Ovary (tissue), 9 donors: ENCODE data around the gene SNX21. TPM values are rescaled to one million over a fixed set of nuclear protein-coding genes. Genes with fewer than 3 reads are reported as not detected.

Experiments used
- DNase-seq, 5 donors: peaks; one replicate each; pipeline ENCODE4 v3.0.0-alpha.2; 2019 to 2020
- H3K27ac ChIP-seq, 2 donors: fragments of 200-600 bp; one replicate each; pipeline versions ENCODE4 v1.5.1 to v1.8.0; 2019 to 2022
- H3K27me3 ChIP-seq: fragments of 200-600 bp; one replicate; pipeline ENCODE4 v1.8.0; 2022
- H3K36me3 ChIP-seq: fragments of 200-600 bp; sonication (generic); one replicate; pipeline ENCODE4 v1.5.1; 2019
- H3K4me1 ChIP-seq: one replicate; pipeline ENCODE4 v1.8.1; 2013; ENCODE audit warnings: mild to moderate bottlenecking, moderate library complexity; ENCODE audit not compliant: insufficient read depth
- H3K4me3 ChIP-seq: fragments of 200-600 bp; sonication (generic); one replicate; pipeline ENCODE4 v1.5.1; 2017
- H3K9me3 ChIP-seq, 2 donors: fragments of 200-600 bp in 1 of 2; sonication (generic) in 1 of 2; one replicate each; pipeline versions ENCODE4 v1.5.1 to v1.8.1; 2013 to 2019; ENCODE audit warnings: mild to moderate bottlenecking in 1 of 2, moderate library complexity in 1 of 2
- CTCF ChIP-seq, 3 donors: fragments of 450-650 bp in 2 of 3; fragments of 200-600 bp in 1 of 3; IDR thresholded peaks; one replicate each; pipeline versions ENCODE4 v1.5.1 to v1.8.0; 2016 to 2022; ENCODE audit warnings: antibody characterized with exemption in 3 of 3, mild to moderate bottlenecking in 1 of 3
- EP300 ChIP-seq: sonication (generic); formaldehyde crosslinking; IDR thresholded peaks from one replicate; pipeline ENCODE4 v1.6.1; 2017; ENCODE audit warnings: antibody characterized with exemption
- POLR2A ChIP-seq: fragments of 450-650 bp; IDR thresholded peaks from one replicate; pipeline ENCODE4 v1.6.1; 2017; ENCODE audit warnings: antibody characterized with exemption, mild to moderate bottlenecking, moderate library complexity
- WGBS, 3 donors: extraction: QIAGEN DNeasy Blood & Tissue Kit in 1 of 3; methylation state at CpG; one replicate each; pipeline versions ENCODE4 v1.1.5 to v1.1.7; 2013 to 2017; 5-methylcytosine and 5-hydroxymethylcytosine counted together
- intact Hi-C, 4 donors: fragments of 100-400 bp; cut with DNase I; formaldehyde crosslinking; loops; one replicate each; pipeline versions ENCODE4 v1.11.0 to v1.15.1; 2022 to 2023
- polyA plus RNA-seq, 2 donors: library from polyadenylated mRNA; stranded (reverse); fragments of 200-250 nt in 1 of 2; fragments of 350-450 nt in 1 of 2; fragmentation: Illumina TruSeq in 1 of 2; extraction: RNeasy Lipid Tissue Mini Kit (QIAGEN cat#74804) in 1 of 2; gene quantifications; one replicate each; pipeline ENCODE4 v1.2.3, GENCODE V29; 2013 to 2014
- total RNA-seq, 7 donors: library from RNA; depleted of rRNA in 2 of 7; stranded (reverse); fragments of >200 nt in 2 of 7; fragmentation: NEBNext Ultra II Directional in 3 of 7; extraction: Animal tissue kit (Norgen Biotek cat#: 25700) in 3 of 7; gene quantifications; one replicate each; pipeline versions ENCODE4 v1.1.0 to v1.2.4, GENCODE V29; 2016 to 2023
- donor health status: DM: no; HTN: no; CAD: no; lungs with moderate emphysema.
- donor health status: DM: no; HTN: no; CAD: no.
- donor health status: Bipolar disorder and iron deficiency.
- donor health status: DM: yes; HTN: yes; CAD: no.
- donor health status: DM: no; HTN: no; CAD: no.
- donor health status: DM: yes; HTN: yes; CAD: no.

Gene SNX21
- total and polyA plus RNA-seq, 9 donors: 18.2 to 90.1 (median 68.9) TPM

DNA sequence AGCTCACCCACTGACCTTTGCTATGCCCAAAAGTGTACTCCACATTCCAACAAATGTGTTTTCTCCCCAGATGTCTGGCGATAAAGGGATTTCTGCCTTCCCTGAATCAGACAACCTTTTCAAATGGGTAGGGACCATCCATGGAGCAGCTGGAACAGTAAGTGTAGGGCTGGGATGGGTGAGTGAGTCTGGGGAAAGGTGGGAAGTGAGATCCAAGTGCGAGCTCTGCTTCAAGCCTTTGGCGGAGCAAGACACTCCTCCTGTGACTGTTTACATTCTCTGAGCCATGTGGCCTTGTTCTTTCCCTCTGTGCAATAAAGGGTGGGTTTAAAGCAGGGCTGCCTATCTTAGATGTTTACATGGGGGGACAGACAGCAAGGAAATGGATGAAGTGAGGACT is 19.3 kb upstream of the SNX21 start:
- H3K9me3 ChIP-seq: no peaks in the 10 kb centered on the region
- no peaks in the 10 kb centered on the region for H3K36me3 ChIP-seq
- no peak for DNase-seq
- TF ChIP-seq EP300 (no peak), POLR2A (no peak), CTCF (IDR thresholded peaks at IDR 0.05) (no peak)
- H3K4me3 ChIP-seq: no peak overlapping the region
- H3K4me1 ChIP-seq: peaks cover 5% of the 10 kb centered on the region
- WGBS, 3 donors: 57 to 65% (median 58%) methylated on average over 3 of the region's 3 CpGs
- H3K27me3 ChIP-seq: no peaks in the 10 kb centered on the region
- intact Hi-C loops: no loop called here
- no peak overlapping the region for H3K27ac ChIP-seq

DNA sequence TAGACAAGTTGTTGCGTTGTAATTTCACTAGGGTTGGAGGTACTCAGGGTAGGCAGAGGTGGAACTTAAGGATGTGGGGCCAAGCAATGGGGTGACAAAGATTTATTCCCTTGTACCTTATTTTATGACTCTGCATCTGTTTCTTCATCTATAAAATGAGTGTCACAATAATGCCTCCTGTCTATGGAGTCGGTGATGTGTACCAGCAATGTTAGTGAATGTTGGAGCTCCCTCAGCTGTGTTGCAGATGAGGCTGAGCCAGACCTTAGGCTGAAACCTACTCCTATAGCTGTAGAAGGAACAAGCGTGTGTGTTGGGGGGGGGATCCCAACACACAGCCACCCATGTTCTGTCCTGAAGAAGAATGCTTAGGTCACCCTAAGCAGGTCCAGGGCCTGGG is 16.6 kb upstream of the SNX21 start:
- Histone ChIP-seq H3K27me3 (no peaks in the 10 kb centered on the region), H3K9me3 (no peaks in the 10 kb centered on the region), H3K4me1 (peaks cover 5% of the 10 kb centered on the region), H3K36me3 (no peaks in the 10 kb centered on the region), H3K4me3 (no peak overlapping the region), H3K27ac (no peak overlapping the region)
- TF ChIP-seq CTCF (IDR thresholded peaks at IDR 0.05): no peak
- TF ChIP-seq EP300: no peak
- no peak for TF ChIP-seq POLR2A
- intact Hi-C loops: no loop called here
- WGBS, 3 donors: 85 to 89% (median 89%) methylated on average over 3 of the region's 3 CpGs
- no peak for DNase-seq

DNA sequence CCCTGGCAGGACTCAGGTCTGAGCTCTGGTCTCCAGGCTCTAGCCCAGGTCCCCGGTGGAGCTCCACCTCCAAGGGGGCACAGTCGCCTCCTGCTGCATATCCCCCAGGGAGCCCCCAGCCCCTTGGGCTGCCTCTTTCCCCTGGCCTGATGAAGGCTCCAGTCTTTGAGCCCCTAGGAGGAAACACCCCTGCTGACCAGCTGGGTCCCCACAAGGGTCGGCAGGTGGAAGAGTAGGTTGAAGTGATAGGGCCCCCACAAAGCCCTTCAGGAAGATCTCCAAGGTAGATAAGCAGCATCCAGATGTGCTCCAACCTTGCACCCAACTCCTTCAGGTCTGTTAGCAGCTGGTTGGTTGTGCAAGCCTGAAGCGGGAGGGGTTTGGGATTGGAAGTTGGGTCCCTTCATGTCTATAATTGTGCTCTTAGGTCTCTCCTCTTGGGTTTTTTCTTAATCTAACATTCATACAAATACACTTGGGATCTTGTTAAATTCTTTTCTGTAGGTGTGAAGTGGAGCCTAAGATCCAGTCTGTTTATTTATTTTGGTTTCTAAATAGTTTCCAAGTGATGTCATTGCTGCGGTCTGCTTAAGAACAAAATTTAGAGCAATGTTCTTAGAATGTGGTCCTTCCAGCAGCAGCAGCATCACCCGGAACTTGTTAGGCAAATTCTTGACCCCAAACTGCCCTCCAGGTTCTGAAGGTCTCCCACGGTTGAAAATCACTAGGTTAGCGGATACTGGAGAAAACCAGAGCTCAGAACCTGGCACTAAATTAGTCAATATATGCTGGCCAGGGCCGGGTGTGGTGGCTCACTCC is 16.0 kb upstream of the SNX21 start:
- Histone ChIP-seq H3K9me3 (no peaks in the 10 kb centered on the region), H3K27me3 (no peaks in the 10 kb centered on the region), H3K27ac (no peak overlapping the region), H3K36me3 (no peaks in the 10 kb centered on the region), H3K4me1 (peaks cover 6% of the 10 kb centered on the region), H3K4me3 (no peak overlapping the region)
- intact Hi-C loops: no loop called here
- WGBS, 3 donors: 25 to 38% (median 35%) methylated on average over 8 to 9 of the region's 9 CpGs
- no peak for TF ChIP-seq POLR2A
- no peak for TF ChIP-seq EP300
- no peak for TF ChIP-seq CTCF (IDR thresholded peaks at IDR 0.05)
- no peak for DNase-seq

GRCh38 chr20:45818239-45818638 is 15.4 kb upstream of the SNX21 start:
- TF ChIP-seq POLR2A: no peak
- no peak for TF ChIP-seq EP300
- no peak for TF ChIP-seq CTCF (IDR thresholded peaks at IDR 0.05)
- intact Hi-C loops: no loop called here
- no peak overlapping the region for H3K4me3 ChIP-seq
- H3K4me1 ChIP-seq: peaks cover 6% of the 10 kb centered on the region
- 21 to 48% (median 36%) methylated on average over 3 of the region's 3 CpGs for WGBS, 3 donors
- H3K36me3 ChIP-seq: no peaks in the 10 kb centered on the region
- no peaks in the 10 kb centered on the region for H3K9me3 ChIP-seq
- no peak for DNase-seq
- H3K27ac ChIP-seq: no peak overlapping the region
- H3K27me3 ChIP-seq: no peaks in the 10 kb centered on the region
